ENCODE measurements around the gene IFITM1.
"Not testable (repeated sequence)": the region's sequence is repeated elsewhere in the genome, so short reads cannot be mapped to it uniquely, and the experiment has no call there.

IFITM1 gene

DNA sequence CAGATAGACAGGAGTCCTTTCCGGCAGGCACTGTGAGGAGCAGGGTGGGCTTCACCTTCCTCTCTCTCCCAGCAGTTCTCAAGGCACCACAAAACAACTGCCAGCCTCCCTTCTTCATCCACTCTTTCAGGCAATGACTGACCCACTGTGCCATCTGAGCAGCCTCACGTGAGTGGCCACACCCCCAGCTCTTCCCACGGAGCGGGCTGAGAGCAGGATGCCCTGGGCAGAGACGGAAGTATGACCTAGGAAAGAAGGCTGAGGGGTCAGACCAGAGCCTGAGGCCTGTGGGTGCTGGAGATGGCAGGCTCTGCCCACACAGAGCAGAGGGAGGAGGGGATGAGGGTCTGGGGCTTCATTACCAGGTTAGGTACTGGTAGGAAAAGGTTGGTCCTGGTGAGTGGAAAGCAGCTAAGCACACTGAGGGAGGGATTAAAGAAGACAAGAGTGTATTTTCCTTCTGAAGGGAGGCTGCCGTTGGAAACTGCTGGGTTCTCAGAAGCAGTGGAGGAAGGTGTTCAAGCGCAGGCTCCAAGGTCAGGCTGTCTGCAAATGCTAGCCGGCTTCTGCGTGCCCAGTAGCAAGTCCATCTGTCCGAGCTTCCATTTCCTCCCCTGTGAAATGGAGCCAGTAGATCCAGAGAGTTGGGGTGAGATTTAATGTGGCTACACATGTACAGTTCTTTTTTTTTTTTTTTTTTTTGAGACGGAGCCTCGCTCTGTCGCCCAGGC is 31.0 kb upstream of the IFITM1 start:
- DNase-seq (ENCODE audit: low read depth in 2 of 2), result no peak

DNA sequence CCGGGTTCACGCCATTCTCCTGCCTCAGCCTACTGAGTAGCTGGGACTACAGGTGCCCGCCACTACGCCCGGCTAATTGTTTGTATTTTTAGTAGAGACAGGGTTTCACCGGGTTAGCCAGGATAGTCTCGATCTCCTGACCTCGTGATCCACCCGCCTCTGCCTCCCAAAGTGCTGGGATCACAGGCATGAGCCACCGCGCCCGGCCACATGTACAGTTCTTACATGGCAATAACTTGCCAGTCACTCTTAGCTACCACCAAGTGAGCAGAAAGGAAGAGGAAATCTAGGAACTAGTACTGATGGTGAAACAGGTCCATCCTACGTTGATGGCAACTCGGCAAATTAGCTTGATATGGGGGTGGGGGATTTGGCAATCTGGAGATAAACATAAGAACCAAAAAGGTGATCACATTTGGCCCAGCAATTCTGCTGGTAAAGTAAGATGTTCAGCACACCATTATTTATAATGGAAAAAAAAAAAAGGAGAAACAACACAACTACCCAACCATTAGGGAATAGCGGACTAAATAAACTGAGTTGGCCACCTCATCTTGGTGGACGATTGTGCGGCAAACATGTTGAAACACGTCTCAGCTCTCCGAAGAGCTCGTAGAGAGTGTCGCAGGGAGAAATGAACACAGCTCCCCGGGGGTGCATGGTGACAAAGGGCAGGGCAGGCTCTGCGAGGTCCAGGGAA is 30.3 kb upstream of the IFITM1 start:
- DNase-seq (ENCODE audit: low read depth in 2 of 2), result no peak

GRCh38 chr11:284105-285020 is 29.5 kb upstream of the IFITM1 start:
- DNase-seq (ENCODE audit: low read depth in 2 of 2), result no peak

DNA sequence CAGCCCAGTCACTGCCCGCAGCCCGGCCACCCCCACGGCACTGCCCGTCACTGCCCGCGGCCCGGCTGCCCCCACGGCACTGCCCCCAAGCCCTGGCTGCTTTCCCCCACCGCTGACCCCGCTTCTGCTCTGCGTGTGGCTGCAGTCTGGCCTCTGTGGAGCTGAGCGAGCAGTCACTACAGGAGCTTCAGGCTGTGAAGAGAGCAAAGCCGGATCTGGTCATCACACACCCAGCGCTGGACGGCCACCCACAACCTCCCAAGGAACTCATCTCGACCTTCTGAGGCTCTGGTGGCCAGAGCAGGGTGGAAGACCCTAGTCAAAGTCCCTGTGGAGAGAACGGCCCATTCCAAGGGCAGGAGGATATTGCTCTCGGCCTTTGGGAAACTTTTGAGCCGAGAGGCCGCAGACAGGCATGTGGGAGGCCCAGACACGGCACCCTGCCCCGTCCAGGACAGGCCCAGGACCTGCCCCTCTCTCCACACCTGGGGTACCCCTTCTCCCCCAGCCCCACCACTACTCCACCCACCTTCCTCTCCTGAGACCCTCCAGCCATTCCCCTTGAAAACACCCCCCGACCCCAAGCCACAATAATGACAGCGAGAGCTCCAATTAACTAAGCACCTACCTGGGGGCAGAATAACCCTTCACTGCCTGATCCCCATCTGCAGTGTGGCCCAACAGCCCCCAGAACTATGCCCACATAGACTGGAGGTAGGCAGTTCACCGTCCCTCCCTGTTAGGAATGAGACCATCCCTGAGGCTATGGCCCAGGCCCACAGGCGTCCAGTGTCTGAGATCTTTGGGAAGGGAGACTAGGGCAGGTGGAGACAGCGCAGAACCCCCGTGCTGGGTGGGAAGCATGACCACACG is 28.6 kb upstream of the IFITM1 start:
- DNase-seq (ENCODE audit: low read depth in 2 of 2), result no peak

GRCh38 chr11:285894-286220 is 28.0 kb upstream of the IFITM1 start:
- no peak for DNase-seq (ENCODE audit: low read depth in 2 of 2)

- not testable (repeated sequence) for DNase-seq (ENCODE audit: low read depth in 2 of 2)
Measured at GRCh38 chr11:286977-287820, 26.6 kb upstream of the IFITM1 start.

DNA sequence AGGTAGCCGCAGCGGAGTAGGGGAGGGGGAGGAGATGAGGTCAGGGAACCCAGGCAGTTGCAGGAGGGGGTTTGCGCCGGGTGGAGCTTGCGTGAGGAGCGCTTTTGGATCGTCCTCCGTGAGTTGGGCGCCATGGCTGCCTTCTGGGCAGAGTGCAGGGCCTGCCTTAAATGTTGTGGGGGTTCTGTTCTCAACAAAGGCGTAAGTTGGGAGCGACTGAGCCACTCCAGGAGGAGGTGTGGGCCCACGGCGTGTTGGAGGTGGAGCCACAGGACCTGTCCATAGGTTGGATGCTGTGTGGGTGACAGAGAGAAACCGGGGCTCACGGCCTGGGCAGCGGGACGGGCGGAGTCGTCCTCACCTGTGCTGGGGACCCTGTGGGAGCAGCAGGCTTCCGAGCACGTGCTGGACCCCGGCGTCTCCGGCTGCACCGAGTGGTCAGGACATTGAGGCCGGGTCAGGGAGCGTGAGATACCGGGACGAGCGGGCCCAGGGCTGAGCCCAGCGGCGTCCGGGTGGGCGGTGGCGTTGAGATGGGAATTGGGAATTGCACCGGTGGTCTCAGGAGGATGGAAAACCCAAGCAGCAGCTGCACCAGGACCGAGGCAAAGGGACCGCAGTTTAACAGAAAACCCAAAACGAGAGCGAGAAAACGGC is 25.9 kb upstream of the IFITM1 start:
- no peak for DNase-seq (ENCODE audit: low read depth in 2 of 2)

DNA sequence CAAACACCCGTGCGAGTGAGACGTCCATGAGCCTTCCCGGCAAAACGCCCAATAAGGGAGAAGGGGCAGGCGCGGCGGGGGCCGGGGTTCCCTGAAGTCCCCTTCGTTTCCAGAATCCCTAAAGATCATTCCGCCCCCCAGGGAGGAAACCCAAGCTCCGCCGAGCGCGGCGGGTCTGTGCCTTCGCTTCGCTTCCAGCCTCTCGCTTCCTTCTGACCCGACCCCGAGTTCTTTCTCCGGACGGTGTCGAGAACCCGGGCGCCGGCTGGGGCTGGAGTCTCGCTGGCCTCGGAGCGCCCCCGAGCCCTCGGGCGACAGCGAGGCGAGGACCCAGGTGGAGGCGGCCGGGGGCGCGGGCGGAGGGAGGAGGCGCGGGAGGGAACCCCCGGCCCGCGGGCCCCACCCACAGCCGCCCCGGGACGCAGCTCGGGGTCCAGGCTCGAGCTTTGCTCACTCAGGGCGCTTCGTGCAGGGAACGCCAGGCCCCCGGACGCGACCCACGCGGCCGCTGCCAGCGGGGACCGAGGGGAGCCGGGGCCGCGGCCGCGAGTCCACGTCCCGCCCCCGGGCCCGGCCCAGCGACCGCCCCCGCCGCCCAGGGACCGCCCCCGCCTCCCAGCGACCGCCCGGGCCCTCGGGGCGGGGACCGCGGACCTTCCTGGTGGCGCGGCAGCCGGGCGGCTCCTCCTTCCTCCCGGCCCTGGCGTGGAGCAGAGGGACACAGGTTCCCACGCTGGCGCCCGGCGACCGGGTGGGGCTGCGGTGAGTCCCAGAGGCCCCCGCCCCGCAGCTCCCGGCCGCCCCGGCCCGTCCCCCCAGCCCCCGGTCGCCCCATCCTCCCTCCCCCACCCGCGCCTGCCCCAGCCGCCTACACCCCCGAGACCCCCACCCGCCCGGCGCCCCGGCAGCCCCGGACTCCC is 25.1 kb upstream of the IFITM1 start, which contains the start of gene PGGHG:
Gene PGGHG, plus strand, starts transcription at position 649 of the 920 bp plus-strand sequence. CDS start 691 bp downstream, outside the sequence.
- DNase-seq (ENCODE audit: low read depth in 2 of 2), result no peak

DNA sequence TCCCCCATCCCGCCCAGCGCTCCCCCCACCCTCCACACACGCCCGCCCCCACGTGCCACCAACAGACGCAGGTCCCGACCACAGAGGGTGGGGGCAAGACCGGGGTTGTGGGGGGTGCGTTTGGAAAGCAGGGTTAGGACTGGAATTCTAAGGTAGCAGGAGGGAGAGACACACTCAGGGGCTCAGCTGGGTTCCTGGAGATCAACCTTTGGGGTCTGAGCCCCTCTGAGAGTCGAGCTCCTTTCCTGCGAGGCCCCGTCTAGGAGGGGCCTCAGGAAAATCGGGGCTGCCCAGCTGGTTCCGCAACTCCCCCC is 24.5 kb upstream of the IFITM1 start:
- no peak for DNase-seq (ENCODE audit: low read depth in 2 of 2)

DNA sequence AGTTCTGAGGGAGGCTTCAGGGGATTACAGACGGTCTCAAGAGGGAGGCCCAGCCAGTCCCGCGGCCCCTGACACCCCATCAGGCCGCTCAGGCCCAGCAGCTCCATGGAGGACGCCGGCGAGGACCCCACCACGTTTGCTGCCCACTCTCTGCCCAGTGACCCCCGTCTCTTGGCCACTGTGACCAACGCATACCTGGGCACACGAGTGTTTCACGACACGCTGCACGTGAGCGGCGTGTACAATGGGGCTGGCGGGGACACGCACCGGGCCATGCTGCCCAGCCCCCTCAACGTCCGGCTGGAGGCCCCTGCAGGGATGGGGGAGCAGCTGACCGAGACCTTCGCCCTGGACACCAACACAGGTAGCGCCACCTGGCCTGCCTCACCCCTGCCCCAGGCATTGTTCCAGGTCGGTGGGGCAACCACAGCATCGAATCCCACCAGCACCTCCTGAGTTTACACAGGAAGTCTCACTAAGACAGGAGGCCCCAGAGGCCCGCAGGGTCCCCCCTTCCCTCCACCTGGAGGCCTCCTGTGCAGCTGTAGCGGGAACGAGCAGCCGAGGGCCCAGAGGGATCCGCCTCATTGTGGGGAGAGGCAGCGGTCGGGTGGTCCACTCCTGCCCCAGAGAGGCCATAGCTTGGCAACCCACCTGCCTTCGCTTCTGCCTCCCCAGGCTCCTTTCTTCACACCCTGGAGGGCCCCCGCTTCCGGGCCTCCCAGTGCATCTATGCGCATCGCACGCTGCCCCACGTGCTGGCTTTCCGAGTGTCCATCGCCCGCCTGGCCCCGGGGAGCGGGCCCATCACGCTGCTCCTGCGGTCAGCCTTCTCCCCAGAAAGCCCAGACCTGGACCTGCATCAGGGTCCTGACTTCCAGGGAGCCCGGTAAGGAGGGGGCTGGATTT is 23.9 kb upstream of the IFITM1 start:
- DNase-seq (ENCODE audit: low read depth in 2 of 2), result no peak

GRCh38 chr11:290621-291231 is 23.1 kb upstream of the IFITM1 start:
- no peak for DNase-seq (ENCODE audit: low read depth in 2 of 2)

DNA sequence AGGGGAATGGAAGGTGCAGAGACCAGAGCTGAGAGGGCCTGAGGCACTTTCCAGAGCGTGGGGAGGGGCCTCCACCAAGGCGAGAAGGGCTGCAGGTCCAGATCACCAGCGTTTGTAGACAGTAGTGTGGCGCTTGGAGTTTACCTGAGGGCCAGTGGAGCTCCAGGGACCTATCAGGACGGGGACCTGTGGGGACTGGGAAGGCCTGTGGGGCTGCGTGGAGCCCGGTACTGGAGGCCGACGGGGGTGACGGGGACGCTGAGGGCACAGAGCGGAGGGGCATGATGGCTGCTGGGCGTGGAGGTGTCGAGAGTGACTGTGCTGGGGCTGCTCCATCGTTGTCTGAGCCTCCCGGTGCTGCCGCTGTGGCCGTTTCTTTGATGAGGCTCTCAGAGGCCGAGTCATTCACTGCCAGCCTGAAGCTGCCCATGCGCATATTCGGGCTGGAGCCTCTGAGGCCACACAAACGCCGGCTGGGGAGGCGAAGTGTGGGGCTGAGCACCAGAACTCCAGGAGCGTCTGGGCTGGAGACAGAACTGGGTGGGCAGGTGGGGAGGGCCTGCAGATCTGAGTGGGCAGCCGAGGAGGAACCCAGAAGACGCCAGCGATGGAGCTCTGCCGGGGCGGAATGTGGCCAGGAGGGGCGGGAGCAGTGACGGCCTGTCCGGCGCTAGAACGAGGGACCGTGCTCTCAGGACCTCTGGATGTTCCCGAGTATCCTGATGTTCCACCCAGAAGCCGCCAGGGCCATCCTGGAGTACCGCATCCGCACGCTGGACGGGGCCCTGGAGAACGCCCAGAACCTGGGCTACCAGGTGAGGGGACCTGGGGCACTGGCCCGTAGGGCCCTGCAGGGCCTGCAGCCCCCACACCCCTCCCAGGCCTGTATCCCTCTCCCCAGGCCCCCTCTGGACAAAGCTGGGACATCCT is 22.3 kb upstream of the IFITM1 start:
- DNase-seq (ENCODE audit: low read depth in 2 of 2), result no peak

DNA sequence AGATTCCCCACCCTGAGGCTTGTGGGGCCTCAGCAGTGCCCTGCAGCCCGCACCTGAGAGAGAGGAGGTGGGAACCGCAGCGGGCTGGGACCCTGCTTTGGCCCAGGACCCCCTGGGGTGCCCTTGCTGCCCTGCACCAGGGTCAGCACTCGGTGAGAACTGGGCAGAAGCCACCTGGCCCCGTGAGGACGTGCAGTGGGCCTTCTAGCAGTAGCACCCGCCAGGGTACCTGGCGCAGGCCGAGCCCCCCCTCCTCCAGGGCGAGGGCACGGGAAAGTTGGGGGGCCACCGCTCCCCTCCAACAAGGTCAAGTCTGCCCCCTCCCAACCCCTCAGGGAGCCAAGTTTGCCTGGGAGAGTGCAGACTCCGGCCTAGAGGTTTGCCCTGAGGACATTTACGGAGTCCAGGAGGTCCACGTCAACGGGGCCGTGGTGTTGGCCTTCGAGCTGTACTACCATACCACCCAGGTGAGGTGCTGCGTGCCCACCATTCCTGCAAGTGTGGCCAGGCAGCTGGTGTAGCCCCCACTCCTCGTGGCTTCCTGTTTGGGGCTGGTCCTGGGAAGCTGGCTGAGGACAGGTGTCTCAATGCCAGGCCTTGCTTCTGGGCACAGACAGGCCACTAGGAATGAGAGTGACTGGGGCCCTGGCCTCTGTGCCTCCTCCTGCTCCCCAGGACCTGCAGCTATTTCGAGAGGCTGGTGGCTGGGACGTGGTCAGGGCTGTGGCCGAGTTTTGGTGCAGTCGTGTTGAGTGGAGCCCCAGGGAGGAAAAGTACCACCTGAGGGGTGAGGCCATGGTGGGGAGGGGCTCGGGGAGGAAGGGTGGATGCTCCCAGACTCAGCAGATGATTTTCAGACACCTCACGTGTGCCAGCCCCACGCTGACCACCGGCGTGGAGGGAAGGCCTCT is 21.4 kb upstream of the IFITM1 start:
- DNase-seq (ENCODE audit: low read depth in 2 of 2), result no peak

GRCh38 chr11:293271-293851 is 20.5 kb upstream of the IFITM1 start:
- DNase-seq (ENCODE audit: low read depth in 2 of 2), result no peak

Measured in stimulated activated CD8-positive, alpha-beta memory T cell treated with anti-CD3 and anti-CD28 coated beads, Interleukin-15, amount 100 ng/mL, for 48 hours (primary cell).